Nephron progenitor cell (in vitro differentiated cells): ENCODE data around the gene DNER.

ENCODE experiments used
- DNase-seq: peaks from one replicate; pipeline ENCODE4 v3.0.0; 2021
- H3K27ac Mint-ChIP-seq: 2 replicates; pipeline ENCODE4 v1.8.0; 2021; ENCODE audit warnings: mild to moderate bottlenecking, moderate library complexity, mixed read lengths
- H3K27me3 Mint-ChIP-seq: 2 replicates; pipeline ENCODE4 v1.8.0; 2021; ENCODE audit warnings: mild to moderate bottlenecking, low read depth, mixed read lengths; ENCODE audit not compliant: poor library complexity
- H3K36me3 Mint-ChIP-seq: 2 replicates; pipeline ENCODE4 v1.8.0; 2021; ENCODE audit warnings: low read depth, mixed read lengths
- H3K4me1 Mint-ChIP-seq: 2 replicates; pipeline ENCODE4 v1.8.0; 2021; ENCODE audit warnings: mixed read lengths
- H3K4me3 Mint-ChIP-seq: 2 replicates; pipeline ENCODE4 v1.8.0; 2021; ENCODE audit warnings: mild to moderate bottlenecking, moderate library complexity, mixed read lengths
- H3K9me3 Mint-ChIP-seq: 2 replicates; pipeline ENCODE4 v1.8.0; 2021; ENCODE audit warnings: mild to moderate bottlenecking, moderate library complexity, mixed read lengths
- CTCF ChIP-seq: fragments of 200-600 bp; sonication (generic); IDR thresholded peaks from 2 replicates; pipeline ENCODE4 v1.5.0; 2021; ENCODE audit warnings: antibody characterized with exemption

Gene DNER

GRCh38 chr2:229563388-229563787, 151.0 kb downstream of the DNER start:
- H3K36me3 Mint-ChIP-seq, result no peaks in the 10 kb centered on the region
- TF ChIP-seq CTCF, result no peak
- peaks cover 17% of the 10 kb centered on the region for H3K27me3 Mint-ChIP-seq
- H3K4me3 Mint-ChIP-seq, result no peak overlapping the region
- no peak overlapping the region for H3K27ac Mint-ChIP-seq
- no peaks in the 10 kb centered on the region for H3K4me1 Mint-ChIP-seq
- H3K9me3 Mint-ChIP-seq, result no peaks in the 10 kb centered on the region
- no peak for DNase-seq

GRCh38 chr2:229562472-229563127, 151.8 kb downstream of the DNER start:
- H3K4me3 Mint-ChIP-seq, result no peak overlapping the region
- H3K9me3 Mint-ChIP-seq, result no peaks in the 10 kb centered on the region
- DNase-seq, result no peak
- no peaks in the 10 kb centered on the region for H3K4me1 Mint-ChIP-seq
- H3K27me3 Mint-ChIP-seq, result peaks cover 17% of the 10 kb centered on the region
- no peak overlapping the region for H3K27ac Mint-ChIP-seq
- H3K36me3 Mint-ChIP-seq, result no peaks in the 10 kb centered on the region
- TF ChIP-seq CTCF, result no peak

- no peaks in the 10 kb centered on the region for H3K9me3 Mint-ChIP-seq
- H3K27me3 Mint-ChIP-seq, result peaks cover 11% of the 10 kb centered on the region
- no peak overlapping the region for H3K27ac Mint-ChIP-seq
- H3K36me3 Mint-ChIP-seq, result no peaks in the 10 kb centered on the region
- TF ChIP-seq CTCF, result no peak
- DNase-seq, result no peak
- no peak overlapping the region for H3K4me3 Mint-ChIP-seq
- no peaks in the 10 kb centered on the region for H3K4me1 Mint-ChIP-seq
Observed at GRCh38 chr2:229559986-229560385, 154.4 kb downstream of the DNER start.

GRCh38 chr2:229553091-229553490, 161.3 kb downstream of the DNER start:
- Mint-ChIP-seq H3K4me1 (no peaks in the 10 kb centered on the region), H3K4me3 (no peak overlapping the region), H3K27ac (no peak overlapping the region), H3K9me3 (no peaks in the 10 kb centered on the region), H3K36me3 (no peaks in the 10 kb centered on the region), H3K27me3 (no peaks in the 10 kb centered on the region)
- no peak for DNase-seq
- TF ChIP-seq CTCF, result no peak

GRCh38 chr2:229543176-229543873, 171.0 kb downstream of the DNER start:
- Mint-ChIP-seq H3K27me3 (no peaks in the 10 kb centered on the region), H3K36me3 (no peaks in the 10 kb centered on the region), H3K4me1 (no peaks in the 10 kb centered on the region), H3K27ac (no peak overlapping the region), H3K9me3 (no peaks in the 10 kb centered on the region), H3K4me3 (no peak overlapping the region)
- no peak for DNase-seq
- no peak for TF ChIP-seq CTCF

- no peak for DNase-seq
- Mint-ChIP-seq H3K9me3 (no peaks in the 10 kb centered on the region), H3K4me1 (no peaks in the 10 kb centered on the region), H3K36me3 (no peaks in the 10 kb centered on the region), H3K4me3 (no peak overlapping the region), H3K27me3 (no peaks in the 10 kb centered on the region), H3K27ac (no peak overlapping the region)
- TF ChIP-seq CTCF, result no peak
Observed at GRCh38 chr2:229539628-229540027, 174.7 kb downstream of the DNER start.
